MG63 (cell line): ENCODE measurements around the gene MTMR8. TPM values are rescaled to one million over a fixed set of nuclear protein-coding genes. Genes with fewer than 3 reads are reported as not detected.

Experiments used
- DNase-seq: peaks from one replicate; pipeline ENCODE4 v3.0.0-alpha.2; 2020
- H3K27me3 ChIP-seq: fragments of 250-450 bp; sonication (Bioruptor Pico); 2 replicates; pipeline ENCODE4 v1.5.1; 2020; ENCODE audit warnings: mild to moderate bottlenecking, moderate library complexity
- H3K36me3 ChIP-seq: fragments of 250-450 bp; sonication (Bioruptor Pico); 2 replicates; pipeline ENCODE4 v1.5.1; 2020; ENCODE audit warnings: mild to moderate bottlenecking, moderate library complexity
- H3K4me3 ChIP-seq: fragments of 250-450 bp; sonication (Bioruptor Pico); 2 replicates; pipeline ENCODE4 v1.5.1; 2020; ENCODE audit warnings: mild to moderate bottlenecking, moderate library complexity
- H3K9me3 ChIP-seq: fragments of 250-450 bp; sonication (Bioruptor Pico); 2 replicates; pipeline ENCODE4 v1.5.1; 2020; ENCODE audit warnings: mild to moderate bottlenecking, moderate library complexity
- total RNA-seq: library from RNA; depleted of rRNA; stranded (reverse); fragments of >200 nt; shearing (Covaris generic); gene quantifications from 2 replicates; pipeline ENCODE4 v1.2.3, GENCODE V29; 2014; ENCODE audit warnings: low replicate concordance; rRNA removed

MTMR8 gene
- total RNA-seq, 1 experiment from 2014 or later: not detected

- Histone ChIP-seq H3K9me3 (no peaks in the 10 kb centered on the region), H3K27me3 (no peaks in the 10 kb centered on the region), H3K36me3 (no peaks in the 10 kb centered on the region), H3K4me3 (no peak overlapping the region)
- no peak for DNase-seq
These were observed 52.4 kb downstream of the MTMR8 start for GRCh38 chrX:64342811-64343210.

- H3K9me3 ChIP-seq: no peaks in the 10 kb centered on the region
- H3K36me3 ChIP-seq: no peaks in the 10 kb centered on the region
- no peak overlapping the region for H3K4me3 ChIP-seq
- no peaks in the 10 kb centered on the region for H3K27me3 ChIP-seq
- no peak for DNase-seq
These were observed 57.0 kb downstream of the MTMR8 start for GRCh38 chrX:64338296-64338695.

- Histone ChIP-seq H3K36me3 (no peaks in the 10 kb centered on the region), H3K27me3 (no peaks in the 10 kb centered on the region), H3K4me3 (no peak overlapping the region), H3K9me3 (no peaks in the 10 kb centered on the region)
- DNase-seq: no peak
These were observed 60.8 kb downstream of the MTMR8 start for GRCh38 chrX:64334467-64334866.

DNA sequence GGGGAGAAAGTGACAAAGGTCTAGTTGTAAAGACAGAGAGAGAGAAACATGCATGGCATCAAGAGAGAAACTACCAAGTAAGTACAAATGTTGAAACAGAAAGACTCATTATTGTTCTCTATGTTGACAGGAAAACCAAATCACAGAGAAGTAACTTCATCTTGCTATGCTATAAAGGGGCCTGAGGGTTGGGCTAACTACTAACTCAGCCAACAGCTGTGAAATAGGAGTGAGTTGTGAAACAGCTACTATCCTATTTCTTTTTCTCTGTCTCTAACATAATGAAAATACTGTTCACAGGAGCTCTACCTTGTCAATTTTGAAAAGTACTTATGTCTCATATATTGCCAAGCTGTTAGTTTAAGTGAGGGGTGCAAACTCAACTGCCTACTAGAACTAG is 65.0 kb downstream of the MTMR8 start:
- no peaks in the 10 kb centered on the region for H3K9me3 ChIP-seq
- H3K4me3 ChIP-seq: no peak overlapping the region
- no peaks in the 10 kb centered on the region for H3K27me3 ChIP-seq
- no peaks in the 10 kb centered on the region for H3K36me3 ChIP-seq
- DNase-seq: no peak

DNA sequence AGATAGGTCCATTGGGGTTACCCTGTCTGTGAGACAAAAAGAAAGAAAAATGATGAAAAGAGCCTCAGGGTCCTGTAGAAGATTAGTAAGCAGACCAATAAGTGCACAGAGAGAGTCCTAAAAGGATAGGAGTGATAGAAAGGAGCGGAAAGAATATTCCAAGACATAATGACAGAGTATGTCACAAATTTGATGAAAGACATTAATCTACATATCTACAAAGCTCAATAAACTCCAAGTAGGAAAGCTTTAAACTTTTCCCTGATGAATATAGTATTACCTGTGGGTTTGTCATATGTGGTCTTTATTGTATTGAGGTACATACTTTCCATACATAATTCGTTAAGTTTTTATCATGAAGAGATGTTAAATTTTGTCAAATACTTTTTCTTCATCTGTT is 73.7 kb downstream of the MTMR8 start:
- no peak overlapping the region for H3K4me3 ChIP-seq
- no peaks in the 10 kb centered on the region for H3K27me3 ChIP-seq
- DNase-seq: no peak
- no peaks in the 10 kb centered on the region for H3K9me3 ChIP-seq
- H3K36me3 ChIP-seq: no peaks in the 10 kb centered on the region

DNA sequence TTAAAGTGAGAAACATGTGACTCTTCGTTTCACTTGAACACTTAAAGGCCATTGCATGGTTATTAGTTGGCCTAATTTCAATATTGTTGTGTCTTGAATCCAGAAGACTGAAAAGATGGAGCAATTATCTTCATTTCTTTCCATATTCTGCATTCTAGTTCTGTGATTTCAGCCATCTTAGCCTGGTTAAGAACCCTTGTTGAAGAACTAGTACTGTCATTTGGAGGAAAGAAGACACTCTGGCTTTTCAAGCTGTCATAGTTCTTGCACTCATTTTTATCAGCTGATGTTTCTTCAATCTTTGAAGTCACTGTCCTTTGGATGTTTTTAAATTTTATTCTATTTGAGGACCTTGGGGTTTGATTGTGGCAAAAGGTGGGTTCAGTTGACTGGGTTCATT is 81.6 kb downstream of the MTMR8 start:
- Histone ChIP-seq H3K9me3 (no peaks in the 10 kb centered on the region), H3K27me3 (no peaks in the 10 kb centered on the region), H3K4me3 (no peak overlapping the region), H3K36me3 (no peaks in the 10 kb centered on the region)
- DNase-seq: no peak

GRCh38 chrX:64306712-64307111 is 88.5 kb downstream of the MTMR8 start:
- H3K36me3 ChIP-seq: no peaks in the 10 kb centered on the region
- H3K27me3 ChIP-seq: no peaks in the 10 kb centered on the region
- H3K4me3 ChIP-seq: no peak overlapping the region
- H3K9me3 ChIP-seq: no peaks in the 10 kb centered on the region
- no peak for DNase-seq

DNA sequence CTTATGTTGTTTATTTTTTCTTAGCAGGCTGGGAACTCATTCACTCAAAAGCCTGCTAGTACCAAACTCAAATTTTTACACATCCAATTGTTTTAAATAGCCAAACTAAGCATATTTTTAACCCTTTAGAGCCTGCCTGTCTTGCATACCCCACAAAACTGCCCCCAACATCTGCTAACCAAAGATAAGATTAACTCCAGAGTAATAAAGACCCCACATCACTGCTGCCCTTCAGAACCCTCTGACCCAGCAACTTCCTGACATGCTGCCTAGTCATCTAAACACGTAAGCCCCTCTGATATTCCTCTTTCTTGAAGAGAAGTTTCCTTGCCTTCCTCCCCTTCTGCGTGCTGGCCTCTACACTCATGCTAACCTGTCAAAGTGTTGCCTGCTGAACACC is 104.1 kb downstream of the MTMR8 start:
- no peaks in the 10 kb centered on the region for H3K36me3 ChIP-seq

DNA sequence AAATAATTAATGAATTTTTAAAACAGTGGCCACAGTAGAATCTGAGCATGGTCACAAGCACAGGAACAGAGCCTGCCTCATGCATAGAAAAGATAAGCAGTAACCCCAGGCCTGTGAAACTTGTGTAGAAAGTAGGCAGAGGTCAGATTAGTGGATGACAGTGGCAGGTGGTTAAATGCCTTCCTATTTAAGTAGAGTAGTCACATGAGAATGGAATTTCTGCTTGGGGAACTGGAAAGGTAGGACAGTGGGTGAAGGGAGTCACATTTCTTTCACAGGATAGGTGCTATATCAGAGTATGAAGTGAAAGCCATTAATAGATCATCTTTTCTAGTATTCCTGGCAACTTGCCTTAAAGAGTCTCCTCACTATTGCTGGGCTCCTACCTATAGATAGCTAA is 130.0 kb downstream of the MTMR8 start:
- Histone ChIP-seq H3K27me3 (no peaks in the 10 kb centered on the region), H3K9me3 (no peaks in the 10 kb centered on the region), H3K36me3 (no peaks in the 10 kb centered on the region), H3K4me3 (no peak overlapping the region)
- DNase-seq: no peak

More for the DNA sequence above, 104.1 kb downstream of the MTMR8 start:
- Histone ChIP-seq H3K9me3 (no peaks in the 10 kb centered on the region), H3K4me3 (no peak overlapping the region), H3K27me3 (no peaks in the 10 kb centered on the region)
- DNase-seq: no peak

DNA sequence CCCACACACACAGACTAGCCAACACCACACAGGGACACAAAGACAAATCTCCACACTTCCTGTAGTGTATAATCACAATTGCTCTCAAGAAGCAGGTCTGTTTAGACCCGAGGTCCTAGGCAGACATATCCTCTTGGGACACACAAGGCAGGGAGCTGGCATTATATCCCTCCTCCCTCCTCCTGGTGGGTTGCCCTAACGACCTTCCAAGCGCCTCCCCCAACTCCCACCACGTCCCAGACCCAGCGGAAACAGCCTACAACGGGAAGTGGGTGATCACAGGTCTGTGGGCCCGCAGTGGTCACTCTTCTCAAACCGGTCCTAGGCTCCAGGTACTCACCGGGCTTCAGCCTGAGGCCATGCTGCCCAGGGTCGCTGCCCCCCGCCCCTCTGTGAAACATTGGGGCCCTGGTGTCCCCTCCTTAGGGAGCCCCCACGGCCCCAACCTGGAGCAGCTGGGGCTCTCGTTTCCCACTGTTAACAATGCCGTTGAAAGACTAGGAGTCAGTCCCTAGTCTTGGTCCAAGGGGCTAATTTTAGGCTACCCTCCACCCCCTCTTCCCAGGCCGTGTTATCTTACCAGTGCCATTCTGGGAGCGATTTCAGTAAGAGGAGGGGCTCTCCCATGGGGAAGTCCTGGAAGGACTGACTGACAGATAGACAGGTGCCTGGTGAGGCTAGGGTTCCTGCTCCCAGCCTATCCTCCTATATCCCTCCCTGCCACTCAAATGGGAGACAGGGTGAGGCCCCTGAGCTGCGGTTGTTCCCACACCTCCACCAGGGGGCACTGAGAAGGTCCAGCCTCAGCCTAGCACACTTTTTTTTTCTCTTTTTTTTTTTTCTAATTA is 164.9 kb downstream of the MTMR8 start, which contains the start of gene ASB12:
Gene ASB12, minus strand, starts transcription at position 485 of the 848 bp plus-strand sequence. CDS start 4,957 bp downstream, outside the sequence.
- H3K36me3 ChIP-seq: no peaks in the 10 kb centered on the region
- H3K27me3 ChIP-seq: no peaks in the 10 kb centered on the region
- no peak for DNase-seq
- no peaks in the 10 kb centered on the region for H3K9me3 ChIP-seq
- no peak within 1 kb of the TSS for H3K4me3 ChIP-seq

DNA sequence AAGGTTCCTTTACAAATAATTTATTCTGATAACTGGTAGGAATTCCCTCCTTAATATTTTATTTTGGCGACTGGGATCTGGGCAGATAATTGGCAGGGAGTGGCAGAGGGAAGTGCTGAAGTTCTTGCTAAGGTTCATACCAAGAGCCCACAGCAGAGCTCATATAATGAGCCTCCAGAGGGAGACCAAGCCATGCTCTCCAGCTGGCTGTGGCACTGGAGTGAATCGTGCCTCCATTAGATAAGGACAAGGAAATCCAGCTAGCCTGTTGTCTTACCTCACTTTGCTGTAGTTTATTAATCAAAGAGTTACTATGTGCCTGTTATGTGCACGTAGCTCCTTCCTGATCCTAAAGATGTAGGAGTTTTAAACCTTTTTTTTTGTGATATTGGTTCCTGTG is 166.1 kb downstream of the MTMR8 start:
- H3K36me3 ChIP-seq: no peaks in the 10 kb centered on the region
- H3K9me3 ChIP-seq: no peaks in the 10 kb centered on the region
- no peak overlapping the region for H3K4me3 ChIP-seq
- no peak for DNase-seq
- H3K27me3 ChIP-seq: no peaks in the 10 kb centered on the region

Other genes with a start within 250 kb of the MTMR8 start
- 2.8 and 5.8 TPM in 2 replicates for gene AMER1, start 189.7 kb downstream of the MTMR8 start, total RNA-seq
- gene ASB12, start 164.8 kb downstream of the MTMR8 start, total RNA-seq: not detected in 2 replicates